ENCODE results near the gene EIF3I.

Gene EIF3I

GRCh38 chr1:32205401-32206370 lies 16.5 kb upstream of the EIF3I start, which contains the start of gene IQCC:
TSS of gene IQCC (plus strand) at chr1:32205671. CDS start at chr1:32205682, 11 bp downstream.
- Mint-ChIP-seq H3K27me3 (ENCODE audit: low read depth) (no peaks in the 10 kb centered on the region), H3K4me3 (peak within 1 kb of the TSS; percentile 89), H3K36me3 (ENCODE audit: low read depth) (peaks cover 18% of the 10 kb centered on the region), H3K9me3 (no peaks in the 10 kb centered on the region), H3K27ac (peak within 1 kb of the TSS; percentile 84), H3K4me1 (ENCODE audit: low read depth) (peaks cover 26% of the 10 kb centered on the region)
- peak; percentile 88 for DNase-seq (ENCODE audit: low spot score)

GRCh38 chr1:32208469-32208868 lies 13.7 kb upstream of the EIF3I start:
- H3K27ac Mint-ChIP-seq, result no peak overlapping the region
- no peak for DNase-seq (ENCODE audit: low spot score)
- peaks cover 16% of the 10 kb centered on the region for H3K36me3 Mint-ChIP-seq (ENCODE audit: low read depth)
- H3K27me3 Mint-ChIP-seq (ENCODE audit: low read depth), result no peaks in the 10 kb centered on the region
- H3K4me3 Mint-ChIP-seq, result no peak overlapping the region
- peaks cover 11% of the 10 kb centered on the region for H3K4me1 Mint-ChIP-seq (ENCODE audit: low read depth)
- H3K9me3 Mint-ChIP-seq, result no peaks in the 10 kb centered on the region

GRCh38 chr1:32208891-32209328 lies 13.3 kb upstream of the EIF3I start, which contains the start of gene DCDC2B:
TSS of gene DCDC2B (plus strand) at chr1:32209089. CDS start at chr1:32209094, 5 bp downstream.
- Mint-ChIP-seq H3K27ac (peak within 1 kb of the TSS; percentile 43), H3K36me3 (ENCODE audit: low read depth) (peaks cover 14% of the 10 kb centered on the region), H3K27me3 (ENCODE audit: low read depth) (no peaks in the 10 kb centered on the region), H3K9me3 (no peaks in the 10 kb centered on the region), H3K4me3 (no peak within 1 kb of the TSS), H3K4me1 (ENCODE audit: low read depth) (peaks cover 11% of the 10 kb centered on the region)
- DNase-seq (ENCODE audit: low spot score), result no peak

GRCh38 chr1:32215629-32216480 lies 6.4 kb upstream of the EIF3I start:
- H3K4me1 Mint-ChIP-seq (ENCODE audit: low read depth), result peaks cover 10% of the 10 kb centered on the region
- no peak overlapping the region for H3K4me3 Mint-ChIP-seq
- H3K27ac Mint-ChIP-seq, result peak overlapping the region; percentile 67

GRCh38 chr1:32216566-32216965 lies 5.6 kb upstream of the EIF3I start:
- no peaks in the 10 kb centered on the region for H3K9me3 Mint-ChIP-seq
- no peak overlapping the region for H3K4me3 Mint-ChIP-seq
- H3K27me3 Mint-ChIP-seq (ENCODE audit: low read depth), result no peaks in the 10 kb centered on the region
- H3K27ac Mint-ChIP-seq, result no peak overlapping the region
- peaks cover 11% of the 10 kb centered on the region for H3K36me3 Mint-ChIP-seq (ENCODE audit: low read depth)
- DNase-seq (ENCODE audit: low spot score), result no peak
- H3K4me1 Mint-ChIP-seq (ENCODE audit: low read depth), result peaks cover 16% of the 10 kb centered on the region

More at GRCh38 chr1:32215629-32216480, 6.4 kb upstream of the EIF3I start:
- peaks cover 8% of the 10 kb centered on the region for H3K36me3 Mint-ChIP-seq (ENCODE audit: low read depth)
- no peaks in the 10 kb centered on the region for H3K27me3 Mint-ChIP-seq (ENCODE audit: low read depth)
- no peaks in the 10 kb centered on the region for H3K9me3 Mint-ChIP-seq
- peak; percentile 47 for DNase-seq (ENCODE audit: low spot score)

- no peak for DNase-seq (ENCODE audit: low spot score)
- peaks cover 19% of the 10 kb centered on the region for H3K36me3 Mint-ChIP-seq (ENCODE audit: low read depth)
- peaks cover 18% of the 10 kb centered on the region for H3K4me1 Mint-ChIP-seq (ENCODE audit: low read depth)
- H3K27ac Mint-ChIP-seq, result no peak overlapping the region
- H3K4me3 Mint-ChIP-seq, result no peak overlapping the region
- no peaks in the 10 kb centered on the region for H3K9me3 Mint-ChIP-seq
- no peaks in the 10 kb centered on the region for H3K27me3 Mint-ChIP-seq (ENCODE audit: low read depth)
Measured at GRCh38 chr1:32219022-32219421, 3.2 kb upstream of the EIF3I start.

GRCh38 chr1:32220746-32221580 lies 1.2 kb upstream of the EIF3I start:
- Mint-ChIP-seq H3K27me3 (ENCODE audit: low read depth) (no peaks in the 10 kb centered on the region), H3K36me3 (ENCODE audit: low read depth) (peaks cover 27% of the 10 kb centered on the region), H3K9me3 (no peaks in the 10 kb centered on the region), H3K27ac (peak overlapping the region; percentile 96), H3K4me1 (ENCODE audit: low read depth) (peaks cover 21% of the 10 kb centered on the region), H3K4me3 (peak overlapping the region; percentile 96)
- DNase-seq (ENCODE audit: low spot score), result no peak

- peak overlapping the region; percentile 96 for H3K4me3 Mint-ChIP-seq
- H3K9me3 Mint-ChIP-seq, result no peaks in the 10 kb centered on the region
- peak overlapping the region; percentile 96 for H3K27ac Mint-ChIP-seq
- H3K4me1 Mint-ChIP-seq (ENCODE audit: low read depth), result peaks cover 15% of the 10 kb centered on the region
- no peak for DNase-seq (ENCODE audit: low spot score)
- H3K36me3 Mint-ChIP-seq (ENCODE audit: low read depth), result peaks cover 27% of the 10 kb centered on the region
- H3K27me3 Mint-ChIP-seq (ENCODE audit: low read depth), result no peaks in the 10 kb centered on the region
Measured at GRCh38 chr1:32221581-32221979, 627 bp upstream of the EIF3I start.

GRCh38 chr1:32223683-32224082 lies 1.5 kb downstream of the EIF3I start:
- H3K9me3 Mint-ChIP-seq, result no peaks in the 10 kb centered on the region
- peaks cover 39% of the 10 kb centered on the region for H3K36me3 Mint-ChIP-seq (ENCODE audit: low read depth)
- H3K4me3 Mint-ChIP-seq, result peak overlapping the region; percentile 96
- peaks cover 16% of the 10 kb centered on the region for H3K4me1 Mint-ChIP-seq (ENCODE audit: low read depth)
- no peak for DNase-seq (ENCODE audit: low spot score)
- H3K27ac Mint-ChIP-seq, result peak overlapping the region; percentile 96
- no peaks in the 10 kb centered on the region for H3K27me3 Mint-ChIP-seq (ENCODE audit: low read depth)

GRCh38 chr1:32224285-32224684 lies 2.1 kb downstream of the EIF3I start:
- peak overlapping the region; percentile 71 for H3K4me3 Mint-ChIP-seq
- H3K4me1 Mint-ChIP-seq (ENCODE audit: low read depth), result peaks cover 16% of the 10 kb centered on the region
- peaks cover 44% of the 10 kb centered on the region for H3K36me3 Mint-ChIP-seq (ENCODE audit: low read depth)

GRCh38 chr1:32228771-32229170 lies 6.6 kb downstream of the EIF3I start:
- H3K4me3 Mint-ChIP-seq, result no peak overlapping the region
- H3K27ac Mint-ChIP-seq, result no peak overlapping the region
- H3K36me3 Mint-ChIP-seq (ENCODE audit: low read depth), result peaks cover 40% of the 10 kb centered on the region

More at GRCh38 chr1:32224285-32224684, 2.1 kb downstream of the EIF3I start:
- DNase-seq (ENCODE audit: low spot score), result no peak
- Mint-ChIP-seq H3K27me3 (ENCODE audit: low read depth) (no peaks in the 10 kb centered on the region), H3K9me3 (no peaks in the 10 kb centered on the region), H3K27ac (peak overlapping the region; percentile 71)

GRCh38 chr1:32231843-32232432 lies 9.7 kb downstream of the EIF3I start:
- Mint-ChIP-seq H3K27me3 (ENCODE audit: low read depth) (no peaks in the 10 kb centered on the region), H3K4me3 (no peak overlapping the region), H3K27ac (no peak overlapping the region), H3K9me3 (no peaks in the 10 kb centered on the region), H3K4me1 (ENCODE audit: low read depth) (peaks cover 2% of the 10 kb centered on the region), H3K36me3 (ENCODE audit: low read depth) (peaks cover 25% of the 10 kb centered on the region)
- DNase-seq (ENCODE audit: low spot score), result no peak

More at GRCh38 chr1:32228771-32229170, 6.6 kb downstream of the EIF3I start:
- no peak for DNase-seq (ENCODE audit: low spot score)
- peaks cover 9% of the 10 kb centered on the region for H3K4me1 Mint-ChIP-seq (ENCODE audit: low read depth)
- H3K27me3 Mint-ChIP-seq (ENCODE audit: low read depth), result no peaks in the 10 kb centered on the region
- H3K9me3 Mint-ChIP-seq, result no peaks in the 10 kb centered on the region
